Thyroid gland (tissue), 4 donors: ENCODE measurements around the gene OR2T10. TPM values are rescaled to one million over a fixed set of nuclear protein-coding genes. Genes with fewer than 3 reads are reported as not detected.
"Not testable (repeated sequence)": the region's sequence is repeated elsewhere in the genome, so short reads cannot be mapped to it uniquely, and the experiment has no call there.

Source experiments
- DNase-seq, 2 donors: peaks; one replicate each; pipeline ENCODE4 v3.0.0-alpha.2; 2019
- H3K27ac ChIP-seq, 3 donors: fragments of 200-600 bp; sonication (generic); 1 replicate in 2 of 3; 2 replicates in 1 of 3; pipeline ENCODE4 v1.5.1; 2016 to 2019; ENCODE audit warnings: mild to moderate bottlenecking in 1 of 3, moderate library complexity in 1 of 3
- H3K27me3 ChIP-seq: fragments of 200-600 bp; sonication (generic); one replicate; pipeline ENCODE4 v1.5.1; 2019
- H3K36me3 ChIP-seq, 2 donors: fragments of 200-600 bp; sonication (generic); one replicate each; pipeline ENCODE4 v1.5.1; 2016 to 2019
- H3K4me1 ChIP-seq, 2 donors: fragments of 200-600 bp; sonication (generic); one replicate each; pipeline ENCODE4 v1.5.1; 2017 to 2019
- H3K4me3 ChIP-seq, 3 donors: fragments of 200-600 bp; sonication (generic); replicated peaks in 1 of 3; 1 replicate in 2 of 3; 2 replicates in 1 of 3; pipeline ENCODE4 v1.5.1; 2016; ENCODE audit warnings: mild to moderate bottlenecking in 1 of 3
- H3K9me3 ChIP-seq: fragments of 200-600 bp; sonication (generic); one replicate; pipeline ENCODE4 v1.5.1; 2017
- CTCF ChIP-seq, 6 experiments: fragments of 200-600 bp in 3 of 6; fragments of 450-650 bp in 3 of 6; sonication (generic) in 3 of 6; IDR thresholded peaks; one replicate each; pipeline ENCODE4 v1.5.1; 2016 to 2019; ENCODE audit warnings: antibody characterized with exemption in 6 of 6, mild to moderate bottlenecking in 2 of 6, inconsistent platforms in 1 of 6, moderate library complexity in 1 of 6
- POLR2A ChIP-seq, 2 donors: fragments of 450-650 bp; IDR thresholded peaks; one replicate each; pipeline ENCODE4 v1.6.1; 2017; ENCODE audit warnings: antibody characterized with exemption in 2 of 2, mild to moderate bottlenecking in 2 of 2, moderate library complexity in 1 of 2
- WGBS, 2 donors: methylation state at CpG; one replicate each; pipeline ENCODE4 v1.1.5; 2017; 5-methylcytosine and 5-hydroxymethylcytosine counted together
- intact Hi-C: fragments of 100-400 bp; cut with DNase I; formaldehyde crosslinking; loops from one replicate; pipeline ENCODE4 v1.15.1; 2023
- total RNA-seq, 4 donors: library from RNA; depleted of rRNA; stranded (reverse); fragments of >200 nt; gene quantifications; one replicate each; pipeline ENCODE4 v1.2.3, GENCODE V29; 2016

The OR2T10 gene
- total RNA-seq, result not detected

DNA sequence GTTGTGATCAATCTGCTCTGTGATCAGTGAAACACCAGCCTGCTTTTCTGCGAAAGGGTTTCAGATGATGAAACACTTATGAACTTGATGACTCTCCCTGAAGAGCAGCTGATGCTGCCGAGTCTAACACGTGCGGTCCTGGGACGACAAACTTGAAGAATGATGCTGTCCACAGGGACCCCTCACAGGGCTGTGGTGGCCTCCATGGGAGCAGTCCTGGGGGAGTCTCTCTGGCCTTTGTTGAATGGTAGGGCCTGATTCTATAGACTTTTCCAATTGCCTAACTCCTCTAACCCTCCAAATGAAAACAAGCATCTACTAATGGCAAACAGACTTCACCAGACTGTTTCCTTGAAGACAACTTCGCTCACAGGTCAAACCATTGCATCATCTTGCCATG lies at the start of gene OR2T10:
OR2T10 (minus strand) TSS at position 112 of the 400 bp plus-strand sequence. CDS start 3,932 bp downstream, outside the sequence.
- Histone ChIP-seq H3K36me3 (no peaks in the 10 kb centered on the region), H3K9me3 (no peaks in the 10 kb centered on the region), H3K4me3 (no peak within 1 kb of the TSS), H3K27me3 (no peaks in the 10 kb centered on the region), H3K27ac (no peak within 1 kb of the TSS), H3K4me1 (no peaks in the 10 kb centered on the region)
- intact Hi-C loops, result no loop called here
- no peak for DNase-seq
- TF ChIP-seq POLR2A (IDR thresholded peaks at IDR 0.05), result no peak
- TF ChIP-seq CTCF (IDR thresholded peaks at IDR 0.05), result no peak
- WGBS, 2 donors, result 74 to 84% methylated on average over 6 of the region's 6 CpGs

GRCh38 chr1:248645178-248645577 lies 47.7 kb upstream of the OR2T10 start, which contains the start of gene OR2T35:
Gene OR2T35, minus strand, starts transcription at chr1:248645278. Its CDS starts 6,020 bp downstream, at chr1:248639258.
- H3K27me3 ChIP-seq, DNase-seq, H3K9me3 ChIP-seq, H3K27ac ChIP-seq, H3K4me3 ChIP-seq, intact Hi-C loops, H3K4me1 ChIP-seq, H3K36me3 ChIP-seq: not testable (repeated sequence)
- 89 to 100% methylated on average over 1 to 2 of the region's 3 CpGs for WGBS, 2 donors

- intact Hi-C loops, result not testable (repeated sequence)
Observed at GRCh38 chr1:248642971-248643651, 45.6 kb upstream of the OR2T10 start.

DNA sequence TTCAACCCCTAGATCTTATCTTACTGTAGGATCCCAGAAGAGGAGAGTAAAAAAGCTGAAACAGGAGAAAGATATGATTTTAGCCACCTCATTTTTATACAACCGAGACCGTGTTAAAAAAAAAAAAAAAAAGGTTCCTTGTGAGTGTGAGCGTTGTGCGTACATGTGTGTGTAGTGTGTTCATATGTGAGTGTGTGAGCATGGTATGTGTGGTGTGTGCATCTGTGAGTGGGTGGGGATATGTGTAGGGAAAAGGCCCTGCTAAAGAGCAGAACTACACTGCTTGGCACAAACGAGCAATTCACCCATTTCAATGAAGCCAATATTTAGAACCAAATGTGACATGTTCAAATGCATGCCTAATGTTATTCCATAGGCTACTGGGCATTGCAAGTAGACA lies 44.1 kb upstream of the OR2T10 start:
- 88% methylated on average over 3 of the region's 5 CpGs; no CpG with 5 or more reads in 1 of the 2 donors for WGBS, 2 donors
- H3K9me3 ChIP-seq, H3K4me3 ChIP-seq, DNase-seq, H3K27me3 ChIP-seq, H3K4me1 ChIP-seq, intact Hi-C loops, H3K36me3 ChIP-seq, H3K27ac ChIP-seq: not testable (repeated sequence)

More at GRCh38 chr1:248642971-248643651, 45.6 kb upstream of the OR2T10 start:
- not testable (repeated sequence) for H3K27me3 ChIP-seq, H3K36me3 ChIP-seq, DNase-seq, H3K4me3 ChIP-seq, H3K4me1 ChIP-seq, H3K27ac ChIP-seq, H3K9me3 ChIP-seq
- no CpG with 5 or more reads among the region's 4 CpGs for WGBS, 2 donors

DNA sequence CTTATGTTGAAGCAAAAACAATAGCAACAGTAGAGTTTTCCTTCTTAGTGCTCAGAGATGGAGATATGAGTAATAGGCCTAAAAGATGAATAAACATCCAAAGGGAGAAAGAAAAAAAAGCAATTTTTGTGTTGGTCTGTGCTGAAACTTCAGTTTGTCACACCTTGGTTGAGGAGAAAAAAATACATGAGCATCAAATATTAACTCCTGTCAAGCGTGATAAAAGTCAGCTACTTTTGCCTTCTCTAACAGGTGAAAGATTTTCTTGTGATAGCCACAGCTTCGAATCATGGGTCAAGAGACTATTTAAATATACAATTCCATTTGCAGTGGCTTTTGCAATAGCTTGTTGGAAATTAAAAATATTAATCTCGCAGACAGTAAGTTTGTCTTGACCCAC lies 43.4 kb upstream of the OR2T10 start:
- H3K4me1 ChIP-seq, result not testable (repeated sequence)
- WGBS, 2 donors, result no CpG with 5 or more reads among the region's 3 CpGs

DNA sequence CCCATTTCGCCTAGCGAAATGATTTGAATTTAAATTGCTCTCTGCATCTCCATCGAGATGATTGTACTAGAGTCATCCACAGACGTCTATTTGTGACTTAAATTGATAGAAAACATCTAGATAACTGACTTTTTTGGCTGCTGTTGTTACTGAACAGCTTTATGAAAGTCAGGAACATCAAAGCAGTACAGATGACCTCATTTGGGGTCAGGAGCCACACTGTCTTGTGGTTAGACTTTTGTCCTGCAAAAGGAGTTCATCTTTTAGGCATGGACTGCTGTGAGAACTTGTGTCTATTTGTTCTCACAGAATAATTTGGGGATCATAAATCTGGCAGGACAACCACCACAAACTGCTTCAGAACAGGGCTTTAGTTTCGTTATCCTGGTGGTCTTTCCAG lies 42.2 kb upstream of the OR2T10 start:
- H3K36me3 ChIP-seq, H3K4me3 ChIP-seq, DNase-seq, H3K27me3 ChIP-seq, H3K4me1 ChIP-seq, H3K27ac ChIP-seq, H3K9me3 ChIP-seq, intact Hi-C loops: not testable (repeated sequence)
- no CpG with 5 or more reads among the region's 5 CpGs for WGBS, 2 donors

More for the DNA sequence above, 43.4 kb upstream of the OR2T10 start:
- DNase-seq, intact Hi-C loops, H3K27me3 ChIP-seq, H3K4me3 ChIP-seq, H3K9me3 ChIP-seq, H3K27ac ChIP-seq, H3K36me3 ChIP-seq: not testable (repeated sequence)

GRCh38 chr1:248636612-248637011 lies 39.1 kb upstream of the OR2T10 start:
- not testable (repeated sequence) for H3K4me1 ChIP-seq
- WGBS, 2 donors, result 60 to 76% methylated on average over 1 to 3 of the region's 5 CpGs

GRCh38 chr1:248634991-248635390 lies 37.5 kb upstream of the OR2T10 start, which contains the start of gene OR2T11:
Gene OR2T11, minus strand, starts transcription at chr1:248635091. Its CDS starts 7,963 bp downstream, at chr1:248627128.
- DNase-seq, H3K27me3 ChIP-seq, H3K4me1 ChIP-seq, H3K4me3 ChIP-seq, H3K9me3 ChIP-seq, H3K27ac ChIP-seq, H3K36me3 ChIP-seq, intact Hi-C loops: not testable (repeated sequence)
- no CpG with 5 or more reads among the region's 2 CpGs for WGBS, 2 donors

More at GRCh38 chr1:248636612-248637011, 39.1 kb upstream of the OR2T10 start:
- H3K9me3 ChIP-seq, H3K27ac ChIP-seq, H3K27me3 ChIP-seq, H3K36me3 ChIP-seq, DNase-seq, intact Hi-C loops, H3K4me3 ChIP-seq: not testable (repeated sequence)
